D721Med (cell line): ENCODE results near the gene PPFIA2.
A peak's percentile ranks its signal among the peaks of the same experiment; 100 is the strongest.

ENCODE experiments used
- DNase-seq: peaks from one replicate; pipeline ENCODE4 v3.0.0; 2011; ENCODE audit warnings: low spot score; ENCODE audit not compliant: insufficient read length
- FAIRE-seq: peaks from 2 replicates; lab custom pipeline; 2011; peaks lifted over from hg19 to GRCh38; lab: Jason Lieb, UNC
- CTCF ChIP-seq: IDR thresholded peaks from 2 replicates; pipeline ENCODE4 v1.5.1; 2012; ENCODE audit warnings: mild to moderate bottlenecking, control low read depth; ENCODE audit not compliant: insufficient read depth; ENCODE audit errors: missing control alignments

The PPFIA2 gene

GRCh38 chr12:81722004-81722403 is 37.1 kb downstream of the PPFIA2 start:
- FAIRE-seq, result peak; percentile 75
- no peak for TF ChIP-seq CTCF
- no peak for DNase-seq

- no peak for DNase-seq
- FAIRE-seq, result peak; percentile 29
- TF ChIP-seq CTCF, result no peak
Observed at GRCh38 chr12:81718616-81719015, 40.5 kb downstream of the PPFIA2 start.

- FAIRE-seq, result no peak
- no peak for TF ChIP-seq CTCF
- DNase-seq, result no peak
Observed at GRCh38 chr12:81712536-81712935, 46.6 kb downstream of the PPFIA2 start.

- DNase-seq, result no peak
- peak; percentile 74 for FAIRE-seq
- no peak for TF ChIP-seq CTCF
Observed at GRCh38 chr12:81705586-81705985, 53.6 kb downstream of the PPFIA2 start.

GRCh38 chr12:81699551-81699950 is 59.6 kb downstream of the PPFIA2 start:
- TF ChIP-seq CTCF, result no peak
- DNase-seq, result no peak
- peak; percentile 72 for FAIRE-seq

- FAIRE-seq (no peak), DNase-seq (no peak)
- TF ChIP-seq CTCF, result no peak
Observed at GRCh38 chr12:81692008-81692407, 67.1 kb downstream of the PPFIA2 start.

- DNase-seq (no peak), FAIRE-seq (no peak)
- no peak for TF ChIP-seq CTCF
Observed at GRCh38 chr12:81683881-81684280, 75.3 kb downstream of the PPFIA2 start.
